ENCODE results near the gene GPHN.

GRCh38 chr14:66999978-67000377 is 492.0 kb downstream of the GPHN start:
- TF ChIP-seq MXI1 (IDR thresholded peaks at IDR 0.05; ENCODE audit: low read depth, low read length) (no peak), CTCF (IDR thresholded peaks at IDR 0.05 in 2 of 3, conservative IDR thresholded peaks at IDR 0.05 in 1 of 3; ENCODE audit: control insufficient read depth in 2 of 3, extremely low read depth in 1 of 3, insufficient read depth in 1 of 3, low read depth in 3 of 3, low read length in 3 of 3) (no peak), RFX5 (IDR thresholded peaks at IDR 0.05; ENCODE audit: low read depth, low read length) (no peak), EGR1 (IDR thresholded peaks at IDR 0.05; ENCODE audit: borderline replicate concordance in 1 of 2, low read depth in 2 of 2, low read length in 2 of 2) (no peak), SP1 (IDR thresholded peaks at IDR 0.05; ENCODE audit: low read depth, low read length) (no peak), CEBPB (IDR thresholded peaks at IDR 0.05; ENCODE audit: borderline replicate concordance in 1 of 2, low read depth in 2 of 2, low read length in 2 of 2) (no peak), NFIC (IDR thresholded peaks at IDR 0.05; ENCODE audit: low read depth, low read length) (no peak)
